Measurements from ENCODE around the gene CFAP251.
"Not testable (repeated sequence)": the region's sequence is repeated elsewhere in the genome, so short reads cannot be mapped to it uniquely, and the experiment has no call there.

The CFAP251 gene

GRCh38 chr12:122036153-122036552 lies 117.8 kb downstream of the CFAP251 start:
- peak overlapping the region; percentile 79 for H3K27ac Mint-ChIP-seq
- peaks cover 19 to 48% of the 10 kb centered on the region in 2 donors for H3K4me1 Mint-ChIP-seq
- no peaks in the 10 kb centered on the region for H3K27me3 Mint-ChIP-seq
- DNase-seq: no peak
- H3K9me3 Mint-ChIP-seq: no peaks in the 10 kb centered on the region
- ATAC-seq (replicated peaks): no peak
- H3K36me3 Mint-ChIP-seq: peaks cover 45% of the 10 kb centered on the region in 2 donors
- no peak overlapping the region for H3K4me3 Mint-ChIP-seq

- ATAC-seq (replicated peaks) (peak; percentile 61), DNase-seq (no peak)
- H3K9me3 Mint-ChIP-seq: no peaks in the 10 kb centered on the region
- no peaks in the 10 kb centered on the region for H3K27me3 Mint-ChIP-seq
- peaks cover 4 to 22% of the 10 kb centered on the region in 2 donors for H3K4me1 Mint-ChIP-seq
- no peak overlapping the region for H3K4me3 Mint-ChIP-seq
- peaks cover 54% of the 10 kb centered on the region in 2 donors for H3K36me3 Mint-ChIP-seq
- H3K27ac Mint-ChIP-seq: peak overlapping the region; percentile 81
These were observed 122.4 kb downstream of the CFAP251 start for GRCh38 chr12:122040579-122041386.

DNA sequence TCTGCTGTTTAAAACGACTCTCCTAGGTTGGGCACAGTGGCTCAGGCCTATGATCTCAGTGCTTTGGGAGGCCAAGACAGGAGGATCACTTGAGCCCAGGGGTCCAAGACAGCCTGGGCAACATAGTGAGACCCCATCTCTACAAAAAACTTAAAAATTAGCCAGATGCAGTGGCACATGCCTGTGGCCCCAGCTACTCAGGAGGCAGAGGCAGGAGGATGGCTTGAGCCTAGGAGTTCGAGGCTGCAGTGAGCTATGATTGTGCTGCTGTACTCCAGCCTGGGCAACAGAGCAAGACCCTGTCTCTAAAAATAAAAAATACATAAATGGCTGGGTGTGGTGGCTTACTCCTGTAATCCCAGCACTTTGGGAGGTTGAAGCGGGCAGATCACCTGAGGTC lies 123.1 kb downstream of the CFAP251 start:
- not testable (repeated sequence) for H3K9me3 Mint-ChIP-seq; ATAC-seq (replicated peaks); DNase-seq; H3K27me3 Mint-ChIP-seq; H3K4me3 Mint-ChIP-seq
- Mint-ChIP-seq H3K36me3 (peaks cover 53 to 55% of the 10 kb centered on the region in 2 donors), H3K27ac (peak overlapping the region; percentile 81), H3K4me1 (peaks cover 4 to 17% of the 10 kb centered on the region in 2 donors)

DNA sequence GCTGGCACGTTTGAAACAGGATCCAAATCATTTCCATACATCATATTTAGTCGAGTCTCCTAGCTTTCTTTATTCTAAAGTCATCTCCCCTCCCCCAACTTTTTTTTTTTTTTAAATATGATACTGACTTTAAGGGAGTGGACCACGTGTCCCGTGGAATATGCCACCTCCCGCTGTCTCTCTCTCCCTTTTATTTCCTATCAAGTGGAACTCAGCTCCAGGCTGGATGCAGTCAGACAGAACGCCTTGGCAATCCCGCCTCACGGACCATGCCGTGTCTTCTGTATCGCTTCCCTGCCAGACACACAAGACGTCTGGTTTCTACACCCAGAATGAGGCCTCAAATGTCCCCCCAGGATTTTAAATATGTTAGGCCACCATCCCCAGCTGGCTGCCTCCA lies 124.5 kb downstream of the CFAP251 start:
- DNase-seq: no peak
- no peaks in the 10 kb centered on the region for H3K9me3 Mint-ChIP-seq
- ATAC-seq (replicated peaks): no peak
- no peak overlapping the region for H3K4me3 Mint-ChIP-seq
- H3K27me3 Mint-ChIP-seq: no peaks in the 10 kb centered on the region
- peaks cover 43 to 46% of the 10 kb centered on the region in 2 donors for H3K36me3 Mint-ChIP-seq
- peaks cover 4 to 6% of the 10 kb centered on the region in 2 donors for H3K4me1 Mint-ChIP-seq
- H3K27ac Mint-ChIP-seq: peak overlapping the region; percentile 48

DNA sequence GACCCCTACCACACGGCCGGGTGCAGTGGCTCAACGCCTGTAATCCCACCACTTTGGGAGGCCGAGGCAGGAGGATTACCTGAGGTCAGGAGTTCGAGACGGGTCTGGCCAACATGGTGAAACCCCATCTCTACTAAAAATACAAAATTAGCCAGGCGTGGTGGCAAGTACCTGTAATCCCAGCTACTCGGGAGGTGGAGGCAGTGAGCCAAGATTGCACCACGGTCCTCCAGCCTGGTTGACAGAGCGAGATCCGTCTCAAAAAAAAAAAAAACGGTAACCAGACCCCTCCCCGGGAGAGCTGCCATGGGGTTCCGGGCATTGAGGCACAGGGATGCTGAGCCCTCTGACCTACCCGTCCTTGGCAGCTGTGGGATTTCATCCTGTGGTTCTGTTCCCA lies 125.1 kb downstream of the CFAP251 start:
- peak overlapping the region; percentile 90 for H3K27ac Mint-ChIP-seq
- H3K9me3 Mint-ChIP-seq: no peaks in the 10 kb centered on the region
- DNase-seq (no peak), ATAC-seq (replicated peaks) (no peak)
- H3K4me3 Mint-ChIP-seq: no peak overlapping the region
- H3K36me3 Mint-ChIP-seq: peaks cover 47 to 50% of the 10 kb centered on the region in 2 donors
- peaks cover 4 to 6% of the 10 kb centered on the region in 2 donors for H3K4me1 Mint-ChIP-seq
- no peaks in the 10 kb centered on the region for H3K27me3 Mint-ChIP-seq

DNA sequence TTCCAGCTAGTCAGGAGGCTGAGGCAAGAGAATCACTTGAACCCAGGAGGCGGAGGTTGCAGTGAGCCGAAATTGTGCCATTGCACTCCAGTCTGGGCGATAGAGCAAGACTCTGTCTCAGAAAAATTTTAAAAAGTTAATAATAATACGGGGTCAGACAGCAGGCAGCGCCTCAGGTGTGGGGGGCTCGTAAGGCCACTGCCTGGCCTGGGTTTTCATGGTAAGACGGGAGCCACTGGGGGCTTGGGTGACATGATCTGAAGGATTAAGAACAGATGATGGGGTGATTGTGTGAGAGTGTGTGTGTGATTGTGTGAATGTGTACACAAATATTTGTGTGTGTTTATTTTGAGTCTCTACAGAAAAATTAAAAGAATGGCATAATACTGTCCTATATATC lies 126.9 kb downstream of the CFAP251 start:
- Mint-ChIP-seq H3K4me3 (no peak overlapping the region), H3K9me3 (no peaks in the 10 kb centered on the region), H3K4me1 (peaks cover 4 to 6% of the 10 kb centered on the region in 2 donors), H3K27ac (no peak overlapping the region), H3K36me3 (peaks cover 55 to 56% of the 10 kb centered on the region in 2 donors), H3K27me3 (no peaks in the 10 kb centered on the region)
- ATAC-seq (replicated peaks) (no peak), DNase-seq (no peak)

GRCh38 chr12:122046145-122046544 lies 127.8 kb downstream of the CFAP251 start:
- no peak for ATAC-seq (replicated peaks)
- peak overlapping the region; percentile 80 for H3K27ac Mint-ChIP-seq

GRCh38 chr12:122048151-122048550 lies 129.8 kb downstream of the CFAP251 start:
- Mint-ChIP-seq H3K36me3 (peaks cover 40% of the 10 kb centered on the region in 2 donors), H3K9me3 (no peaks in the 10 kb centered on the region), H3K4me1 (no peaks in the 10 kb centered on the region), H3K27ac (peak overlapping the region; percentile 38), H3K27me3 (no peaks in the 10 kb centered on the region), H3K4me3 (no peak overlapping the region)
- ATAC-seq (replicated peaks) (no peak), DNase-seq (no peak)

More at GRCh38 chr12:122046145-122046544, 127.8 kb downstream of the CFAP251 start:
- Mint-ChIP-seq H3K27me3 (no peaks in the 10 kb centered on the region), H3K4me3 (no peak overlapping the region), H3K4me1 (no peaks in the 10 kb centered on the region), H3K36me3 (peaks cover 48 to 51% of the 10 kb centered on the region in 2 donors), H3K9me3 (no peaks in the 10 kb centered on the region)
- no peak for DNase-seq

- no peaks in the 10 kb centered on the region for H3K27me3 Mint-ChIP-seq
- ATAC-seq (replicated peaks) (no peak), DNase-seq (no peak)
- peaks cover 42% of the 10 kb centered on the region in 2 donors for H3K36me3 Mint-ChIP-seq
- H3K4me3 Mint-ChIP-seq: no peak overlapping the region
- peaks cover 0 to 10% of the 10 kb centered on the region in 2 donors for H3K4me1 Mint-ChIP-seq
- H3K27ac Mint-ChIP-seq: peak overlapping the region; percentile 56
- H3K9me3 Mint-ChIP-seq: no peaks in the 10 kb centered on the region
These were observed 131.4 kb downstream of the CFAP251 start for GRCh38 chr12:122049827-122050226.

- ATAC-seq (replicated peaks) (no peak), DNase-seq (no peak)
- H3K9me3 Mint-ChIP-seq: no peaks in the 10 kb centered on the region
- H3K36me3 Mint-ChIP-seq: peaks cover 36% of the 10 kb centered on the region in 2 donors
- H3K27ac Mint-ChIP-seq: no peak overlapping the region
- peaks cover 0 to 10% of the 10 kb centered on the region in 2 donors for H3K4me1 Mint-ChIP-seq
- H3K27me3 Mint-ChIP-seq: no peaks in the 10 kb centered on the region
- no peak overlapping the region for H3K4me3 Mint-ChIP-seq
These were observed 132.3 kb downstream of the CFAP251 start for GRCh38 chr12:122050706-122051105.

DNA sequence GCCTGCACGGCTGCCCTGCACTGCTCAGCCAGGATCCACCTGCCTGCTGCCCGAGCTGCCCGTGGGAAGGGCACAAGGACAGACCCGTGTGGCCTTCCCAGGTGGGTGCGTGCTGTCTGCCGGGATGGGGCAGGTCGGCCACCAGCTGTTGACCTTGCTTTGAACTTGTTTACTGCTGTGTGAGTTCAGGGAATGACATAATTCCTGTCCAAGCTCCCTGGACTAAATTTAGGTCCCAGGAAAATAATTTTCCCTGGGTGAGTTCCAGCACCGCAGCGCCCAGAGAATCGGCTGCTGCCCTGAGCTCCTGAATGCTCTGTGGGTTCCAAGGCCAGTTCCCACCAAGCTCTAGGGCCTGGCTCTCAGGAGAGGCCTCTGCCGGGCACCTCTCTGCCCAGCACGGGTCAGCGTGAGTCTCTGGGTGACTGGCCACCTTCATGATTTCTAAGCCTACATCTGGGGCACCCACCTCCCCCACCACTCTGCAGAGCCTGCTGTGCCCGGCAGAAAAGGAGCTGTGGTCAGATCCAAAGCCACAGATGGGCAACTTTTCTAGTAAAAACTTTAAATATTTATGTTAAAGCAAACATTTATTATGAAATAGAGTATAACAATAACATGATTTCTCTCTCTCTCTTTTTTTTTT lies 133.0 kb downstream of the CFAP251 start:
- Mint-ChIP-seq H3K9me3 (no peaks in the 10 kb centered on the region), H3K4me3 (no peak overlapping the region), H3K36me3 (peaks cover 34 to 37% of the 10 kb centered on the region in 2 donors), H3K27me3 (no peaks in the 10 kb centered on the region), H3K27ac (no peak overlapping the region), H3K4me1 (peaks cover 0 to 10% of the 10 kb centered on the region in 2 donors)
- DNase-seq (no peak), ATAC-seq (replicated peaks) (no peak)

GRCh38 chr12:122052285-122052684 lies 133.9 kb downstream of the CFAP251 start:
- DNase-seq: no peak
- H3K27ac Mint-ChIP-seq: peak overlapping the region; percentile 51

More at GRCh38 chr12:122052285-122052684, 133.9 kb downstream of the CFAP251 start:
- H3K9me3 Mint-ChIP-seq: no peaks in the 10 kb centered on the region
- H3K27me3 Mint-ChIP-seq: no peaks in the 10 kb centered on the region
- H3K4me3 Mint-ChIP-seq: no peak overlapping the region
- peaks cover 0 to 17% of the 10 kb centered on the region in 2 donors for H3K4me1 Mint-ChIP-seq
- no peak for ATAC-seq (replicated peaks)
- peaks cover 40 to 46% of the 10 kb centered on the region in 2 donors for H3K36me3 Mint-ChIP-seq
